Nephron progenitor cell (in vitro differentiated cells): ENCODE results near the gene ITGAE.

Experiments
- DNase-seq: peaks from one replicate; pipeline ENCODE4 v3.0.0; 2021
- H3K27ac Mint-ChIP-seq: 2 replicates; pipeline ENCODE4 v1.8.0; 2021; ENCODE audit warnings: mild to moderate bottlenecking, moderate library complexity, mixed read lengths
- H3K27me3 Mint-ChIP-seq: 2 replicates; pipeline ENCODE4 v1.8.0; 2021; ENCODE audit warnings: mild to moderate bottlenecking, low read depth, mixed read lengths; ENCODE audit not compliant: poor library complexity
- H3K36me3 Mint-ChIP-seq: 2 replicates; pipeline ENCODE4 v1.8.0; 2021; ENCODE audit warnings: low read depth, mixed read lengths
- H3K4me1 Mint-ChIP-seq: 2 replicates; pipeline ENCODE4 v1.8.0; 2021; ENCODE audit warnings: mixed read lengths
- H3K4me3 Mint-ChIP-seq: 2 replicates; pipeline ENCODE4 v1.8.0; 2021; ENCODE audit warnings: mild to moderate bottlenecking, moderate library complexity, mixed read lengths
- H3K9me3 Mint-ChIP-seq: 2 replicates; pipeline ENCODE4 v1.8.0; 2021; ENCODE audit warnings: mild to moderate bottlenecking, moderate library complexity, mixed read lengths
- TF ChIP-seq, protein P1 (sequence below): fragments of 200-600 bp; sonication (generic); IDR thresholded peaks from 2 replicates; pipeline ENCODE4 v1.5.0; 2021; ENCODE audit warnings: antibody characterized with exemption

The ITGAE gene

DNA sequence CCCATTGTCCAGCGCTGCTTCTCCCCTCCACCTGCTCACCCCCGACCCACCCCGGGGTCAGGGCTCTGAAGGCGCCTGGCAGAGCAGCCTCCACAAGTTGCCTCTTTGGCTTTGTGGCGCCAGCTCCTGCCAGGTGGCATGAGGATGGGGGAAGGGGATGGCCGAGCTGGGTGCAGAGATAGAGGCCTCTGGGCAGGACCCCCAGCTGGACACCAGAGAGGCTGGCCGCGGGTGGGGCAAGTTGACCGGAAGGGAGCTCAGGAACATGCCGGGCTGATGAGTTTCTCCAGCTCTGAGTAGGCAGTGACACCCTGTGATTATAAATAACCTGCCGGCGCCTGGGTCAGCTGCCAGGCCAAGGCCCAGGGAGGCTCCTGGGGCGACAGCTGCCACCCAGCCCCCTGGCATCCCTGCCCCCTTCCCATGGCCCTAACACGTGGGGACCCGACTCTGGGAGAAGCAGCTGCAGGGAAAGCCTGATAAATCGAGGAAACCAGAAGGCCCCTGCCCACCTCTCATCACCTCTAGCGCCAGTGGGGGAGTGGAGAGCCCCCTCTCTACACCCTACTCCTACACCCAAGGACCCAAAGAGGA, 105.8 kb downstream of the ITGAE start:
- no peak for DNase-seq
- H3K4me1 Mint-ChIP-seq, result peaks cover 12% of the 10 kb centered on the region
- TF ChIP-seq, protein P1, sequence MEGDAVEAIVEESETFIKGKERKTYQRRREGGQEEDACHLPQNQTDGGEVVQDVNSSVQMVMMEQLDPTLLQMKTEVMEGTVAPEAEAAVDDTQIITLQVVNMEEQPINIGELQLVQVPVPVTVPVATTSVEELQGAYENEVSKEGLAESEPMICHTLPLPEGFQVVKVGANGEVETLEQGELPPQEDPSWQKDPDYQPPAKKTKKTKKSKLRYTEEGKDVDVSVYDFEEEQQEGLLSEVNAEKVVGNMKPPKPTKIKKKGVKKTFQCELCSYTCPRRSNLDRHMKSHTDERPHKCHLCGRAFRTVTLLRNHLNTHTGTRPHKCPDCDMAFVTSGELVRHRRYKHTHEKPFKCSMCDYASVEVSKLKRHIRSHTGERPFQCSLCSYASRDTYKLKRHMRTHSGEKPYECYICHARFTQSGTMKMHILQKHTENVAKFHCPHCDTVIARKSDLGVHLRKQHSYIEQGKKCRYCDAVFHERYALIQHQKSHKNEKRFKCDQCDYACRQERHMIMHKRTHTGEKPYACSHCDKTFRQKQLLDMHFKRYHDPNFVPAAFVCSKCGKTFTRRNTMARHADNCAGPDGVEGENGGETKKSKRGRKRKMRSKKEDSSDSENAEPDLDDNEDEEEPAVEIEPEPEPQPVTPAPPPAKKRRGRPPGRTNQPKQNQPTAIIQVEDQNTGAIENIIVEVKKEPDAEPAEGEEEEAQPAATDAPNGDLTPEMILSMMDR, result no peak
- peak overlapping the region; percentile 67 for H3K4me3 Mint-ChIP-seq
- peaks cover 72% of the 10 kb centered on the region for H3K27me3 Mint-ChIP-seq
- peaks cover 21% of the 10 kb centered on the region for H3K9me3 Mint-ChIP-seq
- no peaks in the 10 kb centered on the region for H3K36me3 Mint-ChIP-seq
- H3K27ac Mint-ChIP-seq, result no peak overlapping the region

DNA sequence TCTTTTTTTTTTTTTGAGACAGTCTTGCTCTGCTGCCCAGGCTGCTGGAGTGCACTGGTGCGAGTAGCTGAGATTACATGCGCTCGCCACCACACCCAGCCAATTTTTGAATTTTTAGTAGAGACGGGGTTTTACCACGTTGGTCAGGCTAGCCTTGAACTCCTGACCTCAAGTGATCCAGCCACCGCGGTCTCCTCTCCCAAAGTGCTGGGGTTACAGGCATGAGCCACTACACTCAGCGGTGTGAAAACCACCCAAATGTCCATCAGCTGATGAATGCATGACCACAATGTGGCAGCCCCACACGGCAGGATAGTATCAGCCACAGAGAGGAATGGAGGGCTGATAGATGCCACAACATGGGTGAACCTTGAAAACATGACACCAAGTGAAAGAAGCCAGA, 107.2 kb downstream of the ITGAE start:
- no peak for DNase-seq
- no peak overlapping the region for H3K4me3 Mint-ChIP-seq

DNA sequence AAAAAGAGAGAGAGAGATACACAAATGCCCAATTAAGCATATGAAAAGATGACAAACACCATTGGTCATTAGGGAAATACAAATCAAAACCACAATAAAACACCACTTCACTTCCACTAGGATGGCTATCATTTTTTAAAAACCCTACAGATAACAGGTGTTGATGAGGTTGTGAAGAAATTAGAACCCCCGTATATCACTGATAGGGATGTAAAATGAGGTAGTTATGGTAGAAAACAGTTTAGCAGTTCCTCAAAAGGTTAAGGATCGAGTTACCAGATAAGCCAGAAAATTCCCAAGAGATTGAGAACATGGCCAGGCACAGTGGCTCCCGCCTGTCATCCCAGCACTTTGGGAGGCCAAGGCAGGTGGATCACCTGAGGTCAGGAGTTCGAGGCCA, 107.8 kb downstream of the ITGAE start:
- Mint-ChIP-seq H3K4me1 (peaks cover 23% of the 10 kb centered on the region), H3K4me3 (no peak overlapping the region), H3K27ac (no peak overlapping the region), H3K36me3 (no peaks in the 10 kb centered on the region), H3K9me3 (peaks cover 11% of the 10 kb centered on the region), H3K27me3 (peaks cover 64% of the 10 kb centered on the region)
- no peak for DNase-seq
- TF ChIP-seq, protein P1, result no peak

More for the DNA sequence above, 107.2 kb downstream of the ITGAE start:
- Mint-ChIP-seq H3K9me3 (peaks cover 18% of the 10 kb centered on the region), H3K36me3 (no peaks in the 10 kb centered on the region), H3K27me3 (peaks cover 71% of the 10 kb centered on the region), H3K27ac (no peak overlapping the region), H3K4me1 (peaks cover 18% of the 10 kb centered on the region)
- TF ChIP-seq, protein P1, result no peak

DNA sequence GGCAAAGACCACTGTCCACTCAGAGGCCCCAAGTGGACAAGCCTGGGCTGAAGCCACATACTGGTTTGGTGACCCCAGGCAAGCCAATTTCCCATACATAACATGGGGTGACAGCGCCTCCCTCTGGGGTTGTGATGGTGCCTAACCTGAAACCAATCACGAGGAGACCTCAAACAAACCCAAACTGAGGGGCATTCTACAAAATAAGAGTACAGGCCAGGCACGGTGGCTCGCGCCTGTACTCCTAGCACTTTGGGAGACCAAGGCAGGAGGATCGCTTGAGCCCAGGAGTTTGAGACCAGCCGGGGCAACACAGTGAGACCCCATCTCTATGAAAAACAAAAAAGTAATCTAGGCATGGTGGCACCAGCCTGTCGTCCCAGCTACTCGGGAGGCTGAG, 108.6 kb downstream of the ITGAE start:
- DNase-seq, result no peak
- peaks cover 3% of the 10 kb centered on the region for H3K9me3 Mint-ChIP-seq

DNA sequence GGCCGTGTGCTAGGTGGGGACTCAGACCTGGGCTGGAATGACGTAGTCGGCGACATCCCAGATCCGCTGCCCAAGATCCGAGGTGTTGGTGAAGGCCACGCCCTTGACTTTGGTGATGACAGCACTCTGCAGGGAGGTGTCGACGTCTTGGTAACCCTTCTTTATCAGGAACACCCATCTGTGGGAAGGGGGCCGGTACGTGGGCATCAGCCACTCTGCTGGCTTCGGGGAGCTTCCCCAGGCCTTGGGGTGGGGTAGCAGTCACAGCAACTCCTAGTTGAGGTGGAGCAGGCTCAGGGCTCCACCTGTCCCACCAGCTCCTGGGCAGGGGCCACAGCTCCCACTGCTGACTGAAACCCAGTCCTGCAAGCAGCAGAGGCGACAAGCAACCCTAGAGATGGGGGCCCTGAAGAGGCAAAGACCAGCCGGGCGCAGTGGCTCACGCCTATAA, 109.3 kb downstream of the ITGAE start:
- TF ChIP-seq, protein P1, result no peak
- H3K27ac Mint-ChIP-seq, result no peak overlapping the region

More for the DNA sequence above, 108.6 kb downstream of the ITGAE start:
- Mint-ChIP-seq H3K36me3 (no peaks in the 10 kb centered on the region), H3K4me1 (peaks cover 24% of the 10 kb centered on the region), H3K27ac (no peak overlapping the region), H3K27me3 (peaks cover 56% of the 10 kb centered on the region), H3K4me3 (no peak overlapping the region)
- TF ChIP-seq, protein P1, result no peak

DNA sequence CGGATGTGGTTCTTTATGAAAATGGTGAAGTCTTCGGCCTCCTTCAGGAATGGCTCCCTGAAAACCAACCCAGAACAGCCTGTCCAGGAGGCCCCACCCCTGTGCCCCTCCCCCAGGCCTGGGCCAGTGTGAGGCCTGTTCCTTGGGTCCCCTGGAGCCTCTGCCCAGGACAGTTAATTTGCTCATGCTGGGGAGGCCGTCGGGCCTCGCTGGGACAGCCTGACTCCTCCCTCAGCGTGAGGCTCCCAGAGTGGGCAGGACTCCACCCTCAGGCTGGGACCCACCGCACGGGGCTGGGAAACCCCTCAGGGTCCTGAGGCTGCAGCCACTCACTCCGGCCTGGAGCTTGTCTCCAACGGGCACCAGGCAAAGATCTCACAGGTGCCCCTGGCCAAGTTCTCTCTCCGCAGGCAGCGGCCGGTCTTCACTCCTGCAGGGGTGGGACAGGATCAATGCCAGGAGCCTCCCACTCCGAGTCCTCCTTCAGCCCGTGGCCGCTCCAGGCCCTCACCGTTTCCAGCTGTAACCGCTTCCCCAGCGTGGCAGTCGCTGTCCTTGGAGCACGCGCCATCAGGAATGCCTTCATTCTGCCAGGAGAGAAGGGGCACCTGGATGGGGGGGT, 110.8 kb downstream of the ITGAE start:
- peaks cover 24% of the 10 kb centered on the region for H3K4me1 Mint-ChIP-seq
- H3K4me3 Mint-ChIP-seq, result no peak overlapping the region
- TF ChIP-seq, protein P1, result no peak
- no peaks in the 10 kb centered on the region for H3K9me3 Mint-ChIP-seq
- no peaks in the 10 kb centered on the region for H3K36me3 Mint-ChIP-seq
- no peak overlapping the region for H3K27ac Mint-ChIP-seq
- no peak for DNase-seq
- H3K27me3 Mint-ChIP-seq, result peaks cover 35% of the 10 kb centered on the region

More for the DNA sequence above, 109.3 kb downstream of the ITGAE start:
- Mint-ChIP-seq H3K9me3 (no peaks in the 10 kb centered on the region), H3K27me3 (peaks cover 49% of the 10 kb centered on the region), H3K4me3 (no peak overlapping the region), H3K4me1 (peaks cover 24% of the 10 kb centered on the region), H3K36me3 (no peaks in the 10 kb centered on the region)
- DNase-seq, result no peak
